SK-N-MC (cell line): Measurements from ENCODE around the gene KLB.

Experiments
- EZH2 ChIP-seq: fragments of 200-600 bp; sonication (generic); IDR thresholded peaks from one replicate; pipeline ENCODE4 v1.6.1; 2017; ENCODE audit warnings: antibody characterized with exemption
- FOXP2 ChIP-seq: optimal IDR thresholded peaks from 2 replicates; pipeline ENCODE3; 2011; ENCODE audit warnings: mild to moderate bottlenecking, moderate library complexity; ENCODE audit not compliant: insufficient read depth; ENCODE audit errors: extremely low read length, control extremely low read depth
- POLR2AphosphoS5 ChIP-seq: IDR thresholded peaks from 2 replicates; pipeline ENCODE4 v1.6.1; 2012; ENCODE audit warnings: mild to moderate bottlenecking, low read depth, low read length, borderline replicate concordance

GRCh38 chr4:39427520-39428114 is 20.9 kb downstream of the KLB start:
- TF ChIP-seq EZH2 (no peak), POLR2AphosphoS5 (no peak), FOXP2 (no peak)
